RWPE2 (cell line): ENCODE measurements around the gene FXYD6.
A peak's percentile ranks its signal among the peaks of the same experiment; 100 is the strongest.

Experiments used
- ATAC-seq: fragments of 200-7000 bp; cut with Tn5 transposase; 3 replicates; pipeline ENCODE4 v1.9.1; 2021; ENCODE audit warnings: low read depth
- DNase-seq: peaks from one replicate; pipeline ENCODE4 v3.0.0-alpha.2; 2020; ENCODE audit warnings: low spot score
- H3K27ac ChIP-seq: fragments of 450-650 bp; 2 replicates; pipeline ENCODE4 v1.5.1; 2017; ENCODE audit warnings: mild to moderate bottlenecking; ENCODE audit not compliant: poor library complexity, severe bottlenecking
- H3K27me3 ChIP-seq: fragments of 250-450 bp; sonication (Bioruptor Pico); 2 replicates; pipeline ENCODE4 v1.5.1; 2021; ENCODE audit warnings: mild to moderate bottlenecking, moderate library complexity; ENCODE audit not compliant: insufficient read depth, poor library complexity, severe bottlenecking
- H3K36me3 ChIP-seq: fragments of 250-450 bp; sonication (Bioruptor Pico); 2 replicates; pipeline ENCODE4 v1.5.1; 2020; ENCODE audit warnings: low read depth, mild to moderate bottlenecking, moderate library complexity
- H3K4me1 ChIP-seq: fragments of 250-450 bp; sonication (Bioruptor Pico); 2 replicates; pipeline ENCODE4 v1.5.1; 2021; ENCODE audit warnings: mild to moderate bottlenecking, moderate library complexity; ENCODE audit not compliant: insufficient read depth, poor library complexity, severe bottlenecking
- H3K4me3 ChIP-seq: fragments of 250-450 bp; sonication (Bioruptor Pico); 2 replicates; pipeline ENCODE4 v1.5.1; 2021; ENCODE audit warnings: mild to moderate bottlenecking, moderate library complexity; ENCODE audit not compliant: severe bottlenecking
- H3K9me3 ChIP-seq: fragments of 250-450 bp; sonication (Bioruptor Pico); 2 replicates; pipeline ENCODE4 v1.5.1; 2021; ENCODE audit warnings: mild to moderate bottlenecking, moderate library complexity; ENCODE audit not compliant: severe bottlenecking
- CTCF ChIP-seq: fragments of 450-650 bp; IDR thresholded peaks from one replicate; pipeline ENCODE4 v1.5.1; 2017; ENCODE audit warnings: mild to moderate bottlenecking, moderate library complexity; ENCODE audit not compliant: poor library complexity, severe bottlenecking

The FXYD6 gene

GRCh38 chr11:117824571-117825537 is 51.6 kb downstream of the FXYD6 start, which contains the start of gene FXYD2:
FXYD2 (minus strand) TSS chr11:117824744; CDS start chr11:117824678, 66 bp downstream.
- no peak for TF ChIP-seq CTCF
- no peak within 1 kb of the TSS for H3K27ac ChIP-seq
- DNase-seq (no peak), ATAC-seq (no peak)
- H3K27me3 ChIP-seq, result no peaks in the 10 kb centered on the region
- no peaks in the 10 kb centered on the region for H3K4me1 ChIP-seq
- H3K9me3 ChIP-seq, result no peaks in the 10 kb centered on the region
- no peaks in the 10 kb centered on the region for H3K36me3 ChIP-seq
- H3K4me3 ChIP-seq, result no peak within 1 kb of the TSS

GRCh38 chr11:117823946-117824420 is 52.5 kb downstream of the FXYD6 start:
- H3K36me3 ChIP-seq, result no peaks in the 10 kb centered on the region
- H3K4me1 ChIP-seq, result no peaks in the 10 kb centered on the region
- H3K4me3 ChIP-seq, result no peak overlapping the region
- ATAC-seq (no peak), DNase-seq (no peak)
- no peak overlapping the region for H3K27ac ChIP-seq
- H3K27me3 ChIP-seq, result no peaks in the 10 kb centered on the region
- no peaks in the 10 kb centered on the region for H3K9me3 ChIP-seq
- no peak for TF ChIP-seq CTCF

GRCh38 chr11:117823294-117823945 is 53.0 kb downstream of the FXYD6 start:
- H3K4me3 ChIP-seq, result no peak overlapping the region
- no peaks in the 10 kb centered on the region for H3K9me3 ChIP-seq
- H3K27me3 ChIP-seq, result no peaks in the 10 kb centered on the region
- no peaks in the 10 kb centered on the region for H3K36me3 ChIP-seq
- ATAC-seq (no peak), DNase-seq (peak; percentile 33)
- H3K4me1 ChIP-seq, result no peaks in the 10 kb centered on the region
- no peak for TF ChIP-seq CTCF
- H3K27ac ChIP-seq, result no peak overlapping the region

GRCh38 chr11:117822074-117823033 is 54.1 kb downstream of the FXYD6 start:
- Histone ChIP-seq H3K36me3 (no peaks in the 10 kb centered on the region), H3K27me3 (no peaks in the 10 kb centered on the region), H3K4me3 (no peak overlapping the region), H3K27ac (no peak overlapping the region), H3K4me1 (peaks cover 5% of the 10 kb centered on the region), H3K9me3 (no peaks in the 10 kb centered on the region)
- DNase-seq (peak; percentile 61), ATAC-seq (no peak)
- TF ChIP-seq CTCF, result peak; percentile 39
